Kidney epithelial cell (primary cell): Measurements from ENCODE around the gene CUL3. TPM values are rescaled to one million over a fixed set of nuclear protein-coding genes. Genes with fewer than 3 reads are reported as not detected.
A peak's percentile ranks its signal among the peaks of the same experiment; 100 is the strongest.

Source experiments
- DNase-seq: peaks from one replicate; pipeline ENCODE4 v3.0.0-alpha.2; 2010; ENCODE audit warnings: low read depth
- H3K27me3 ChIP-seq: 2 replicates; pipeline ENCODE4 v1.6.0; 2011; ENCODE audit warnings: low read length; ENCODE audit not compliant: control insufficient read depth, insufficient read depth
- H3K36me3 ChIP-seq: 2 replicates; pipeline ENCODE4 v1.5.1; 2011; ENCODE audit warnings: low read length; ENCODE audit not compliant: control insufficient read depth, insufficient read depth
- H3K4me3 ChIP-seq: 2 replicates; pipeline ENCODE4 v1.5.1; 2011; ENCODE audit warnings: low read depth, mild to moderate bottlenecking, control low read depth, low read length
- total RNA-seq: library from RNA; depleted of rRNA; stranded (reverse); fragments of >200 nt; gene quantifications from 2 replicates; pipeline ENCODE4 v1.2.3, GENCODE V29; 2015
- TF ChIP-seq, protein P1 (sequence below): IDR thresholded peaks from 2 replicates; pipeline ENCODE4 v1.5.1; 2011; ENCODE audit warnings: mild to moderate bottlenecking, moderate library complexity, low read length, control low read depth, inconsistent platforms; ENCODE audit not compliant: insufficient read depth, poor library complexity, severe bottlenecking

The CUL3 gene
- 53.3 and 62.4 TPM in 2 replicates for total RNA-seq

- Histone ChIP-seq H3K36me3 (no peaks in the 10 kb centered on the region), H3K27me3 (no peaks in the 10 kb centered on the region), H3K4me3 (peak within 1 kb of the TSS; percentile 96)
- DNase-seq = peak; percentile 76
- TF ChIP-seq, protein P1, sequence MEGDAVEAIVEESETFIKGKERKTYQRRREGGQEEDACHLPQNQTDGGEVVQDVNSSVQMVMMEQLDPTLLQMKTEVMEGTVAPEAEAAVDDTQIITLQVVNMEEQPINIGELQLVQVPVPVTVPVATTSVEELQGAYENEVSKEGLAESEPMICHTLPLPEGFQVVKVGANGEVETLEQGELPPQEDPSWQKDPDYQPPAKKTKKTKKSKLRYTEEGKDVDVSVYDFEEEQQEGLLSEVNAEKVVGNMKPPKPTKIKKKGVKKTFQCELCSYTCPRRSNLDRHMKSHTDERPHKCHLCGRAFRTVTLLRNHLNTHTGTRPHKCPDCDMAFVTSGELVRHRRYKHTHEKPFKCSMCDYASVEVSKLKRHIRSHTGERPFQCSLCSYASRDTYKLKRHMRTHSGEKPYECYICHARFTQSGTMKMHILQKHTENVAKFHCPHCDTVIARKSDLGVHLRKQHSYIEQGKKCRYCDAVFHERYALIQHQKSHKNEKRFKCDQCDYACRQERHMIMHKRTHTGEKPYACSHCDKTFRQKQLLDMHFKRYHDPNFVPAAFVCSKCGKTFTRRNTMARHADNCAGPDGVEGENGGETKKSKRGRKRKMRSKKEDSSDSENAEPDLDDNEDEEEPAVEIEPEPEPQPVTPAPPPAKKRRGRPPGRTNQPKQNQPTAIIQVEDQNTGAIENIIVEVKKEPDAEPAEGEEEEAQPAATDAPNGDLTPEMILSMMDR = no peak
Measured at GRCh38 chr2:224585211-224586088, at the start of gene CUL3. Gene CUL3 (minus strand): TSS chr2:224585363. CDS start chr2:224585009, 354 bp downstream.

DNA sequence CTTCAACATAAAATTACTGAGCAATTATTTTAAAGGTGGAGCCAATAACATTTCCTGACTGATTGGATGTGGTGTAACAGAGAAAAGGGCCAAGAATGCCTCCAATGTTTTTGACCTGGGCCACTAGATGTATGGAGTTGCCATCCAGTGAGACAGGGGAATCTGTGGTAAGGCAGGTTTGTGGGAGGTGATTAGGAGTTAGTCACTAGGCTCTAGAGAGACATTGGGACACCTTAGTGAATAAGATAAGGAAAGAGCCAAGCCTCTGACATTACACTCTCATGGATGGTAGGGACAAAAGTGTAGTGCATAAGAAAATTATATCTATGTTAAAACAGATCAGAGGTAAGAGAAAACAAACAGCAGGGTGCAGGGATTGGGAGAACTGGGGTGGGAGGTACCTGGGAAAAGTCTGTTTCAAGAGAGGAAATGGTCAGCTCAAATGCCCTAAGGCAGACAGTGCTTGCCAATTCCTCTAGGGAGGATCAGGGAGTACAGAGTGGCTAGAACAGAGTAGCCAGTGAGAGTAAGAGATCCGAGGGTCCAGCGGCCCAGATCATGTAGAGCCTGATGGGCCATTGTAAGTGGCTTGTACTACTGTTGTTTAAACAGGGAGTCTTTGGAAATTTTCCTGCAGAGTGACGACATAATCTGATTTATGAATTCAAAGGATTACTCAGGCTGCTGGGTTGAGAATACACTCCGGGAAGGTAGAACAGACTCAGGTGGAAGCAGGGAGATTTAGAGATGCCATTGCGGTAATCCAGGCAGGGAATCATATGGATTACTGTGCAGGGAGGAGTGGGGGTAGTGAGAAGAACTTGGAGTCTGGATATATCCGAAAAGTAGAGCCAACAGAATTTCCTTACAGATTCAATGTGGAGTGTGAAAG, 45.7 kb upstream of the CUL3 start:
- no peak for DNase-seq
- no peaks in the 10 kb centered on the region for H3K36me3 ChIP-seq
- TF ChIP-seq, protein P1 = no peak
- no peak overlapping the region for H3K4me3 ChIP-seq
- H3K27me3 ChIP-seq = no peaks in the 10 kb centered on the region

DNA sequence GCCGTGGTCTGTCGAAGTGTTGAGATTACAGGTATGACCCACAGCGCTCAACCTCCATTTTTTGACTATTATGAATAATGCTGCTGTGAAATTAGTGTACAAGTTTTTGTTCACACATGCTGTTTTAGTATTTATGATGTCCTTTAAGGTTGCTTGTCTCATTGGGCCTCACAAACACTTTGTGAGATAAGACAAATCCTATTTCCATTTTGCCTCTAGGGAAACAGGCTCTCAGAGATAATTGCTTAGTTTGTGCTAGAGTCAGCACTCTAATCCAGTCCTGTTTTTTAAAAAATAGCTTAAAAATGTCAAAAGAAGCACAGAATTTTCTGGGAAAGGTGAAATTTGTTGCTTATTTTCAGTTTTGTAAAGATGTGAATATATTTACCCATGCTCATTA, 43.3 kb upstream of the CUL3 start:
- TF ChIP-seq, protein P1 = no peak
- no peaks in the 10 kb centered on the region for H3K36me3 ChIP-seq
- H3K27me3 ChIP-seq = no peaks in the 10 kb centered on the region
- DNase-seq = no peak
- no peak overlapping the region for H3K4me3 ChIP-seq

DNA sequence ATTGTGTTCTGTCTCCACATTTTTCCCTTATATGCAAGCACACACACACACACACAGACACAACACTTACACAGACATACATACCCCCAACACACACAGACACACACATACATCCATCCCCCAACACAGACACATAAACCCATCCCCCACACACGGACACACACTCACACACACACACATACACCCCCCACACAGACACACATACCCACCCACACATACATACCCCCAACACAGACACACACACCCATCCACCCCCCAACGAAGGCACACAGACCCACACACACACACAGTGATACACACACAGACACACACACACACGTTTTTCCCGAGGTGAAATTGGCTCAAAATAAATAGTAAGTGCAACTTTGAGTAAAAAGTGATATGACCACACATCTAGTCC, 41.6 kb upstream of the CUL3 start:
- no peak for DNase-seq
- Histone ChIP-seq H3K27me3 (no peaks in the 10 kb centered on the region), H3K4me3 (no peak overlapping the region), H3K36me3 (no peaks in the 10 kb centered on the region)
- TF ChIP-seq, protein P1 = no peak

GRCh38 chr2:224613543-224614286, 28.6 kb upstream of the CUL3 start:
- H3K27me3 ChIP-seq = no peaks in the 10 kb centered on the region
- no peak overlapping the region for H3K4me3 ChIP-seq
- no peak for DNase-seq
- TF ChIP-seq, protein P1 = no peak
- no peaks in the 10 kb centered on the region for H3K36me3 ChIP-seq
